Stimulated activated CD8-positive, alpha-beta memory T cell treated with anti-CD3 and anti-CD28 coated beads, Interleukin-15, amount 100 ng/mL, for 4 hours (primary cell): ENCODE measurements around the gene MBNL2.

Experiments
- DNase-seq, 2 donors: peaks; one replicate each; pipeline ENCODE4 v3.0.0-alpha.2; 2020; ENCODE audit warnings: low read depth in 2 of 2

The MBNL2 gene

DNA sequence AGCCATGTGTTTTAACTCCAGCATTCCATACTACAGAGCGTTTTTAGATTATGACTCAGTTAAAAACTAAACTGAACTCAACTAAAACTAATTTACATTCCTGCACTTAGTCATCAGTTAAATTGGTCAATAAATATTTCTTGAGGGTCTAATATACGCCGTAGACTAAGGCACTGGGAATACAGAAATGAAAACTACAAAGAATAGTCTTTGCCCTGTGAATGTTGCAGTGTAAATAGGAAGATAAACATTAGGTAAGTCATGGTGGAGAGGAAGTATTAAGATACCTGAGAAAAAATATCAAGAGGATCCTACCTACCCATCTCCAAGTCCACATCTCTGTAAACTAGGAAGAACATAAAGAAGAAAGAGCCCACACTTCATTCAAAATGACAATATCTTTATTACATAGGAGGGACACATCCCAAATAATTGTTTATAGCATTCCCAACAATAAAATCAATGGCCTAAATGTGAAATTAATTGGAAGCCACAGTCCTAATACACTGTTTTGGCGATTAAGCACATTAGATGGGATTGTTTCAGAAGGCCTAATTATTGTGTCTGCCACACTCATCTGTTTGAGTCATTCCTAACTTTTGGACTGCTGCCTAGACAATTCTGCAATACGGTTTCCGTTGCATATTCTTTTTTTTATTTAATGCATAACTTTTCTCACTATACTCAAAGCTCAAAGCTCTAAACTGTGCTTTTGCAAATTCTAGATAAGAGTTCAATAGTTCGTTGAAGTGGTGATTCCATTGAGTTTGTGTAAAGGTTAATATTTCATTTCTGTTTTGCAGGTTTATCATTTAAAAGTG is 52.9 kb downstream of the MBNL2 start:
- DNase-seq: no peak

DNA sequence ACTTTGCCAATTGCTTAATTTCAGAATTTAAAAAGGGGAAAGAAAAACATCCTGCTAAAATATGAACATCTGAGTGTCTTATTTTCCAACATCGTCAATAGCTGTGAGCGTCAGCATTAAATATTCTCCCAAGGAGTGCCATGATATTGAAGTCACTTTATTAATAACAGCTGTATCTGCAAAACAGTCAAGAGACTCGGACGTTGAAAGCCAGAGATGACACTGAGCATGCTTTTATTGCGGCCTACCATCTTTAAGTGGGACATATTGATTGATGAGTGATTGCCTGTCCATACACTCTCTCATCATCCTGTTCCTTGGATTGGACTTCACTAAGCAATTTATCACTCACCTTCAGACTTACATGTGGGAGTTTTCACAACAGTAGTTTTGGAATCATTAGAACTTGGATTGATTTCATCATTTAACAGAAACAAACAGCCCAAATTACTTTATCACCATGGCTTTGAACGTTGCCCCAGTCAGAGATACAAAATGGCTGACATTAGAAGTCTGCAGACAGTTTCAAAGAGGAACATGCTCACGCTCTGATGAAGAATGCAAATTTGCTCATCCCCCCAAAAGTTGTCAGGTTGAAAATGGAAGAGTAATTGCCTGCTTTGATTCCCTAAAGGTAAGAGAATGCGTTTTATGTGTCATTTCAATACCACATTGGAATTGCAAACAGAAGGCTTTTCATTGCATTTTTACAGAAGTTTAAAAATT is 53.8 kb downstream of the MBNL2 start:
- no peak for DNase-seq

DNA sequence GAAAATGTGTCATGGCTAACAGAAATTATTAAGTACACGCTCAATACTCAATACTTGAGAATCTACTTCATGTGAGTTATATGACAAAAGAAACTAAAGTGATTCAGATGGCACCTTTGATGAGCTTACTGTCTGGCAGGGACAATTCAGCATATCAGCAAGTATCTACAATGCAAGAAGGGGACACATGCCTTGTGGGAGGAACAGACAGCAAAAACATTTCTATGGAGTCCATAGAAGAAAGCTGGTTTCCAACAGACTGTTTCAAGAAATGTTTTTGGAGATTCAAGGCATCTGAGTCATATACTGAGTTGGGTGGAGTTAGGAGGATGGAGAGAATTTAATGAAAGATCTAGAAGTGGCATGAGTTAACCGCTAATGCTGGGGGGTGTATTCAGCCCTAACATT is 54.7 kb downstream of the MBNL2 start:
- DNase-seq: no peak

DNA sequence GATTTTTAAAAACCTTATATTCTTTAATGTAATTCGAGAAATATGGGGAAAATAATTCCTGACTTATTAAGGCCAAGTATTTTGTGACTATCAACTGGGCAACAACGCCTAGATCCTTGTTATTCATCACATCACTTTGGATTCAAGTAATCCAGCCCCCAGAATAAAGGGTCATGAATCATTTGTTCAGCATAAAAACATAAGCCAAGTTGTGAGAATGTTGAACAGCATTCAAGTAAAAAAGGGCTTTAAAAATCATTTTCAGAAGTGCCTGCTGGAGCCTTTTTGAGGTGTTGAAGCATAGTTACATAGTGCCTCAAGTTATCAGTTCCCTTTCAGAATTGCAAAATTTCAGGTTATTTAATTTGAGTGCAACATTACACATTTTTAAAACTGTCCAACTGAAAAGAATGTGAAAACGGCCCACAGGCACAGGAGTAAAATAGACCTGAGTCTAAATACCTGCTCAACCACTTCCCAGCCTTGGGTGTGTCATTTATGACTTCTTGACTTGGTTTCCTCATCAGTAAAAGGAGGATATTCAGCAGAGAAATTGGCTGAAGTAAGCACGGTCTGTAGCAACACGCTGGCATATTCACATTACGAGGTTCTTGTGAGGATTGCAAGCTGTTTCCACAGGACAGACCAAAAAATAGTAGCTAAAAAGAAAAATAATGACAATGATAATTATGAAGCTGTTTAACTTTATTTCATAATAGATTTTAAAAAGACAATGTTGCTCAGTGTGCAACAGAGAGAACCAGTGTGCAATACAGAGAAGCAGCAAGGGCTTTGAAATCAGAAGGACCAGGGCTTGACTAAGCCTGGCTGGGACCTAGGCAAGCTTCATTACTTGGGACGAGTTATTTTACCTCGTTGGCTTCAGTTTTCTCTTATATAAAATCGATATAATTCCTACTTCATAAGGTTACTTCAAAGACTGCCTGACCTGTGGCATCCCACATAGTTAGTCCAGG is 56.6 kb downstream of the MBNL2 start:
- no peak for DNase-seq

DNA sequence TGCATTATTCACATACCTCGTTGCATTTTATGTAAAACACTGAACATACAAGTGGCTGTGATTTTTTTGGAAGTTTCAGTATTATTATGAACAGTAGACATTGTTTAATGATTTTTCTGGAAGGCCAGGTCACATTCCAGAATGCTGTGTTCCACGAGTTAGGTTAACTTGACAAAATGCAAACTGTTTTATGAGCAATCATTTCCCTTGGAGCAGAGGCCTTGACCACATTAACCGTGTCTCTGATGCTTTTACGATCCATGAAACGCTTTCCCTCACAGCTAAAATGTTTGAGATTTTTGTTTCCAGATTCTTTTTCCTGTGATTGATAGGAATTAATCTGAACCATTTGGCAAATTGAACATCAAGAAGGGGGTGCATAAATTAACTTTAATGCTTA is 57.8 kb downstream of the MBNL2 start:
- no peak for DNase-seq

DNA sequence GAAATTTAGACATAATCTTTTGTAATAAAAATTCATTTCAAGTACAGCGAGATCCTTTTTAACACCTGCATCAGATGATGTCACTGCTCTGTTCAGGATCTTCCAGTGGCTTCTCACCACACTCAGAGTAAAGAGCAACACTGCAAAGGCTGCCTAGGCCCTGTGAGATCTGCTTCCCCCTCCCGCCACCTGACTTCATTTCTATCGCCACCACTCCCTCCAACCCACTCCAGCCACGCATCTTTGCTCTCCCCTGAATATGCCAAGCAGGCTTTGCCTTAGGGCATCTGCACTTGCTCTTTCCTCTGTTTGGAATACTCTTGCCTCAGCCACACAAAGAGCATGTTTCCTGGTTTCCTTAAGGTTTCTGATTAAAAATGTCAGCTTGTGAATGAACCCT is 58.3 kb downstream of the MBNL2 start:
- DNase-seq: no peak

DNA sequence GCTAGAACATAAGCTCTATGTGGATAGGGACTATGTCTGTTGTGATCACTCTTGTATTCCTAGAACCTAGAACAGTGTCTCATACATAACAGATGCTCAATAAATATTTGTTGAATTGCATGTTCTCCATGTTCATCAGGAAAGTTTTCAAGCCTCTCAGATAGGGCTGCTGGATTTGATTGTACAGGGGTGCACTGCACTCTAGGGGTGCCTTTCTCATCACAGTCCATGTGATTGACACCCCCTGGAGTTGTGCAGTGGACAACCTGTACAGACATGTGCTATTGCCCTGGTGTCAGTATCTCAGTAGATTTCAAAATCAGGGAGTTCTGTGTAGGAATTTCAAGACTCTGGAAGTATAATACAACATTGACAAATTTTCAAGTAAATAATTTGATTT is 58.9 kb downstream of the MBNL2 start:
- DNase-seq: no peak

DNA sequence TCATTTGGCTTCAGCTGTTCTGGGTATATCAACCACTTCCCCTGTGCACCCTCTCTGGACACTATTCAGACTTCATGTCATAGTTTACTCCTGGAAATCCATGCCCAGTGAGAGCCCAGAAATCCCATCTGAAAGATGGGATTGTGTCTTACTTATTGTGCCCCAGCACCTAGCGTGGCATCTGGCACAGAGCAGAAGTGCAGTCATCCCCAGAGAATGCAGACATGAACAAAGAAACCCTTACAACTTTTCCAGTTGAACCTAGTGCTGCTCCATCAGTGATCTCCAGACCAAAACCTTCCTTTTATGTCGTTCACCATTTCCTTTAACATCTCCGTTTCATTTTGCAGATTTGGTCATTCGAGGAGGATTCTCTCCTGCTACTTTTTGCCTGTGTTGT is 60.6 kb downstream of the MBNL2 start:
- DNase-seq: no peak

DNA sequence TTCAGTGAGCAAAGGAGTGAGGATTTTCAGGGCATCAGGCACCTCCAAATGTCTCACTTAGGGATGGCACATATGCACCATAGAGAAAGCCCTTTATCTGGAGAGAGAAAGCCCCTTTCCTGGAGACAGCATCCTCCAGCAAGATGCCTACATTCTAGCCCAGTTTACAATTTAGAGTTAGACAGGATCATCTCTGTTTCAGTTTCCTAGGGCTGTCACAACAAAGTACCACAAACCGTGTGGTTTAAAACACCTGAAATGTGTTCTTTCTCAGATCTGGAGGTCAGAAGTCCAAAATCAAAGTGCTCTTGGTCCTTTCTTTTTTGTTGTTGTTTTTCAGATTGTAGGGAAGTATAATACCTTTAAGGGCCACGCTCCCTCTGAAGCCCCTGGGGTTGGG is 61.8 kb downstream of the MBNL2 start:
- no peak for DNase-seq

DNA sequence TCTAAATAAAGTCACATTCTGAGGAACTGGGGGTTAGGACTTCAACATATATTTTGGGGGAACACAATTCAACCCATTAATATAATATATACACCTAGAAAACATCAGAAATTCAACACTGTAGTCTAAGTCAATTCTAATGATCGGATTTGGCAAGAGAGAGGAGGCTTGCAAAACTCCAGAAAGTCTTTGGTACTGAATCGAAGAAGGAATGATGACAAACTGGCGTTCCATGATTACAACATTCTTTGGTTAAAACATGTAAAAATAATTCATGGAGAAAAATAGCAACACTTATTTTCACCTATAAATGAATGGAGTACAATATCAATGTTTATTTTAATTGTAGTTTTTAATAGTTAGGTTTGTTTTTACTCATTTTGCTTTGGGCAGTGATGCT is 62.4 kb downstream of the MBNL2 start:
- no peak for DNase-seq

DNA sequence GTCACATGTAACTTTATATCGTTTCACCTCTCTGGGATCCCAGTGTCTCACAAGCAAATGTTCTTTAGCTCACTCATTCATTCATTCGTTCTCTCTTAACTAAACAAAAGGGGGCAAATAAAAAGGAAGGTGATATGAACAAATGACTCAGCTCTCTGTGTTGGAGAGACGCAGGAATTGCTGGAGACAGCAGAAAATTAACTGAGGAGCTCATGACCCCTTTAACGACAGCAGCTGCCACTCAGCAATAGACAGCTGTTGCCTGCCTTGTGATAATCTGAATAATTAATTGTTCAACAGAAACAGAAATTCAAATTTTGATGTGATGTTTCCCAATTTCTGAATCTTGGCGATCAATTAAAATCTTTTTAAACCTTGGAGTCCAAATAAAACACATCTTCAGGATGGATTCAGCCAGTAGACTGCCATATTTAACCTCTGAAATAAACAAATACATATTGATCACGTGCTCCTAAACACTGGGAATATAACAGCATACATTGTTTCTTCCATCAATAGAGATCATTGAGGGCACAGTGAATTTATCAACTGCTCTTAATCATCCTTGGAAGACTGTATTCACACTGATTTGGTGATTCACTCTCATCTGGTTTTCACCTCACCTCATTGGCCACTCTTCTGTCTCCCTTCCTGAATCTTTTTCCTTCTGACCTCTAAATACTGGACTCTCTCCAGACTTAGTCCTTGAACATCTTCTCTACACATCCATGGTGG is 63.3 kb downstream of the MBNL2 start:
- DNase-seq: no peak

DNA sequence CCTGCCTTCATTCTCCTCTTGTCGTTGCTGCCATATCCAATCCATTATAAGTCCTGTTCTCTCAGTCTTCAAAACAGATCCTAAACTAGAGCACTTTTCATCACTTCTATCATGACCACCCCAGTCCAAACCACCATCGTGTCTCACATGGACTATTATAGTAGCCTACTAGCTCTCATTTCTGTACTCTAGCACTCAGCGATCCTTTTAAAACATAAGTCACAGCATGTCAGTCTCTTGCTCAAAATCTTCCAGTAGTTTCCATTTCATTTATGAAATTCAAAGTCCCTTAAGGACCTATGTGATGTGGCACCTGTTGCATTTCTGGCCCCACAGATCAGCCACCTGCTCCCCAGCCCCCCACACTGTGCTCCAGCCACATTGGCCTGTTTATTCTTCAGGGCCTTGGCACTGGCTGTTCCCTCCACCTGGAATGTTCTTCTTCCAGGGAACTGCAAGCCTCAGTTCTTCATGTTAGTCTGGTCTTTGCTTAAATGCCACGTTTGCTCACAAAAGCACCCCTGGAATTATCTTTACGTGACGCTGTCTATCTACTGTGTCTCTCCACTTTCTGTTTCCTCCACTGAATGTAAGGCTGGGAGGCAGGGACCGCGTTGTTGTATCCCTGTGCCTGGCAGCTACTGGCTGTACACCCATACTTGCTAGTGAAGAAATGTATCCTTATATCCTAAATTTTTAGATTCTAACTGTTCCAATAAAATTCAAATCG is 64.3 kb downstream of the MBNL2 start:
- DNase-seq: no peak

DNA sequence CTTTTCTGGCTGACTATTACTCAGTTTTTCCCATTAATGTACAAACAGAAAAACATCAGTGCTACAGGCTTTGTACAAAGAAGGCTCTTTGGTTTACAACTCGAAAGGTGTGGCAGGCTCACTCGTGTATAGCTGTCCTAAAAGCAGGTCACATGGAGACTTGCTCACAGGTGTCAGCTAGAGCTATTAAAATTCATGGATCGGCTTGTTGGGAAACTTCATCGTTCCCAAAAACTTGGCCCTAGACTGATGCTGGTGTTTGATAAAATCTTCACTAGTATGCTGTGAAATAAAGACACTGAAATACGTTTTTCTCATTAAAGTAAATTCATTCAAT is 64.9 kb downstream of the MBNL2 start:
- DNase-seq: no peak

DNA sequence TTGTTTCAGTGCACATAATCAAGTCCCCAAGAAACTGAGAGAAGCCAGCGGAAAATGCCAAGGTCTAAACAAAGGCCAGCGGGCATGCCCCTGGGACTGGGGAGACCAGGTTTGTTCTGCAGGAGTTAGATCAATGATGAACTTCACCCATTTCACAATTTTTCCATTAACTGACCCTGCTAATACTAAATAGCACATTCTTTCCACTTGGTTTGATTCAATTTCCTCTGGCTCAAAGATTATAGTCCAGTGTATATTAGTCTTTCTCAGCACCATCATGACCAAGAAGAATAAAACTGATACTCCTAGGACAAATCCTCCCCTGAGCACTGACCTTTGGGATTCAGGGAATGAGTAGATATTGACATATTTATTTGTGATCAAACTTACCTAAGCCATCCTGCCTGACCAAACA is 66.4 kb downstream of the MBNL2 start:
- no peak for DNase-seq

DNA sequence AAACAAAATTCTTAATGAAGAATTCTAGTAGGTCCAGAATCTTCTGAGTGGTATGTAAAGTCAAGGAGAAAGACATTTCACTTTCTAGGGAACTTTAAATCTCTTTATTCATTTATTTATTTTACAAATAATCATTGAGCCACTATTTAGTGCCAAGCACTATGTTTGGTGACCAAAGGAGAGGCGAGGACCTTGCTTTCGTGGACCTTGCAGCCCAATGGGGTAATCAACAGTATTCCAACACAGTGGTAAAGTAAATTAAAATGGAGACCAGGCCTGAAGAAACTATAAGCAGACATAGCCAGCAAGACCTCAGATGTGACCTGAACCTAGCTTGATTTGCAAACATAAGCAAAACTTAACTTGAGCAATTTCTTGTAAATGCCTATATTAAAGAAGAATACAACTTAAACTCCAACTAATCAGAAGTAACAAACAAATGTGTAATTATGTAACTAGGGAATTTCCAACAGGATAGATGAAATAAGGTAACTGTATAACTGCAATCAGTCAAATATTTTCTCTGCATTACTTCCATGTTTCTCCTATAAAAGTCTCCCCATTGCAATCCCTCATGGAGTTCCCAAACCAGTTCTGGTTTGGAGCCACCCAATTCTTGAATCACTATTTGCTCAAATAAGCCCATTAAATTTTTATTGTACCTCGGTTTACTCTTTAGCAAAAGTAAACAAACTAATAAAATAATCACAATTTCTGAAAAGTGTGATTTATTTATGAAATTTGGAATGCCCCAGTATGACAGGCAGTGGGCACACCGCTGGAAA is 67.6 kb downstream of the MBNL2 start:
- no peak for DNase-seq

DNA sequence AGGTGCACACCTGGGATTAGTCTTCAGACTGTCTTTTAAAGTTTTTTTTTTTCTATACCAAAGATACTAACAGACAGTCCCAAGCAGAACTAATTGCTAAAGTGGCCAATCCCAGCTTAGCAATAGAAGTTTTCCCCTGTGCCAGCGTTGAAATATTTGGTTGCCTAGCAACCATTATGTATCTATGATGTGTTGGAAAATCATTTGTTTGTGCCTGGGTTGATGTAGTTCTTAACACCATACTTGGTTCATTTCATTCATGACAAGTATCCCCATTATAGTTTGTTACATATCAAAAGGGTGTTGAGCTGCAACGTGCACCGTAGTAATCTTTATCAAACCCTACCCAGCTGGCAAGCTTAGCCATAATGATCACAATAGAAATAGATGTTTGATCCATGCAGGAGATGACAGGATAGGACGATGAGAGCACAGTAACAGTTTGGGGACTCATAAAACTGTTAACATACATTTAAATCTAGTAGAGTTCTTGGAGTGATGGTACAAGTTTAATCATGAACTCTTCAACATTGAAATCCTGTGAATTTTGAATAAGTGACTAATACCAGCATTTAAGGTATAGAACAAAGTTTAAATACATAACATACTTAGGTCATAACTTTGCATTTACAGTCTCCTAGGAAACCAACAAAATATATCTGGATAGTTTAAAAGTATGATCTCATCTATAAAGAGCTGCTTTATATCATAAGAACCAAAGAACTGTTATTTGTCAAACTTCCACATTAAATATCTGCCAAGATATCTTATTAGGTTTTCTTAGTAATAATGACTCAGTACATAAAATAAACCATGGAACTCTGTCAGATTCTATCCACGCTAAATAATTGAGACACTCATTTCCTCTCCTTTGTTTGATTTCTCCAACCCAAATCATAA is 73.4 kb downstream of the MBNL2 start:
- no peak for DNase-seq

DNA sequence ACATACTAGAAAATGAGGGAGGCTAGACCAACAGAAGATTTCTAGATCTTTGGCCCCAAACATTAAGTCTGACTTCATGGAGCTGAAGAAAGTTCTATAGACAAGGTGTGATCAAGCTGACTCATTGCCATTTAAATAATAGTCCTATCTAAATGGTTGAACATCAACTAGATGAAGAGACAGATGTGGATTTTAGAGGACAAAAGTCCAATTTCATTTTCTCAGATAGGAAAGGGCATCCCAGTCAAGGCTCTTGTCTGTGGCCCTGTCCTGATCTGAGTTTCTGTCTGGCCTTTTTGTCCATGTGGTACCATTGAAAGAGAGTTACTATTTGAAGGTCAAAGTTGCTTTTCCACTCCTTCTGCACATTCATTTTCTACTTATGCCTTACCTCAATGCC is 74.6 kb downstream of the MBNL2 start:
- DNase-seq: no peak

DNA sequence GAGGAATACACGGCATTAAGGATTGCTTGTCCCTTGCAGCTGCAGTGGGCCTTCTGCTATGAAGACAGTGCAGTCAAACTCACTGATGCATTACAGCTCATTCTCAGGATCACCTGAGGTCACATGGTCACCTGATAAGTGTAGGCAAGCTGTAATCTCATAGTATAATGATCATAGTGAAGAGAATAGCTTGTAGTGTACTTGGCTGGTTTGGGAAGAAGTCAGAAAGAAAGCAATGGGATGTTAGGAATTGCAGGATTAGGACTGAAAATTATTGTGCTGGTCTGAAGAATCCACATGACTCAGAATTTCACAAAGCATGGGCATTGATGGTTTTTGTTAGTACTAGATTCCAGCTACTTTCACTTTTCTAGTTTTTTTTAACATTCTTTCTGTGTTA is 76.7 kb downstream of the MBNL2 start:
- no peak for DNase-seq

DNA sequence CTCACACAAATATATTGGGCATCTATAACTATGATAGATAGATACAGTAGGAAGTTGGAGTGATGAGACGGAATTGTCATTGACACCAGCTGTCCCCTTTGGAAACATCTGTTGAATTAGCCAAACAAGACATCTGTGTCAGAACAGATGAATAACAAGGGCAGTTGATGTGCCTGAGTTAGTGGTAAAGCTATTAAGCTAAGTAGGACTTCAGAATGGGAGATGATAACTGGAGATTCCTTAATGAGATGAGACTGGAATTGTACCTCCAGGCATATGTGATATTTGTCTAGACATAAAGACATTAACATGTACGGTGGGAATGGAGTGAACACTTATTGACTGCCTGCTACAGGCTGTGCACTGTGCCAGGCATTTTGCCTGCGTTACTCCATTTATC is 78.7 kb downstream of the MBNL2 start:
- no peak for DNase-seq
